Activated CD8-positive, alpha-beta memory T cell treated with anti-CD3 and anti-CD28 coated beads, Interleukin-2, amount 50 U/mL, for 24 hours (primary cell): Measurements from ENCODE around the gene TPSAB1.

ENCODE experiments used
- DNase-seq: peaks from one replicate; pipeline ENCODE4 v3.0.0-alpha.2; 2020; ENCODE audit errors: extremely low read depth

Gene TPSAB1

GRCh38 chr16:1283996-1284616, 43.6 kb downstream of the TPSAB1 start:
- DNase-seq, result no peak

DNA sequence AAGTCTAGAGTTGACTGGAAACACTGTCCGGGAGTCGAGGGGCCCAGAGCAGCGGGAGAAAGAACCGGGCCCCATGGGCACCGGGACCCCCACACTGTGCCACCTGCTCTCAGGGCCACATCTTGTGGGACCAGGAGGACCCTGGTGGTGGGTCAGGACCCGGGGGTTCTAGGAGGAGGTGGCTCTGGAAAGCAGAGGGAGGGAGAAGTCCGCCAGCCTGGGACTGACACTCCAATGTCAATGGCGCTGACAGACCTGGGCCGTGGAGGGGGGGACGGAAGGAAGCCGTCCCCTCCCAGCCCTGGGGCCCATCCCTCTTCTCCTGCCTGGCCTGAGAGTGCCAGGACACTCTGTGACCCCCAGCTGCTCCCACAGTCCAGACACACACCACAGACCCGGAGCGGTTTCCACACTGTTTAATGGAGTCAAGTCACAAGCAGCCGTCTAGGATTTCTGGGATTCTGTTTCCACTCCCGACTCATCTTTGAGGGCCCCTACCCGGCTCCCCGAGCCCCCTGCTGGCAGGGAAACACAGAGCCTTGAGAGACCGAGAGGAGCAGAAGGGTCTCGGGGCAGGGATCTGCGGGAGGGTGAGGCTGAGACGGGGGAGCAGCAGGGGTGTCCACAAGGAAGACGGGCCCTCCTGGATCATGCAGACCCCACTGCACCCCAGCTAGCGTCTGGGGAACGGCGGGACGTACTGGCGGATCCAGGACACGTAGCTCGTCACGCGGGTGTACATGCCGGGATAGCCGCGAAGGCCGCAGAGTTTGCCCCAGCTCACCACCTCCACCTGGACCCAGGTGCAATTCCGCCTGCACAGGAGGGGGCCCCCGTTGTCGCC, 45.4 kb downstream of the TPSAB1 start:
- no peak for DNase-seq

DNA sequence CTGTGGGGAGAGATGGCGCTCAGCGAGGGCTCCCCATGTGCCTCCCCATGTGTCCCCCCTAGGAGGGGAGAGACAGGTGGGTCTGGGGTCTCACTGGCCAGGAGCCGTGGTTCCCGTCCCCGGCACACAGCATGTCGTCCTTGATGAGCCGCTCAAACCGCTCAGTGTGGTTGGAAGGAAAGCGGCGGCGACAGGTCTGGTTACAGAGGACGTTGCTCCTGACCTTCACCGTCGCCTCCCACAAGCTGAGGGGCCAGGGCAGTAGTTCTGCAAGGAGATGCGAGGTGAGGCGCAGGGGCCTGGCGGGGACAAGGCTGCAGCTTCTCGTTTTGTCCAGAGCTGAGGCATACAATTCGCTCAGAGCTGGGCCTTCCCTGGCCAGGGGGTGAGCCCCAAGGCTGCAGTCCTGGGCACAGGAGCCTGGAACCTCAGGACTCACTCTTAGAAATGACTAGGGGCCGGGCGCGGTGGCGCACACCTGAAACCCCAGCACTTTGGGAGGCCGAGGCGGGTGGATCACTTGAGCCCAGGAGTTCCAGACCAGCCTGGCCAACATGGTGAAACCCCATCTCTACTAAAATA, 46.1 kb downstream of the TPSAB1 start:
- DNase-seq, result no peak

GRCh38 chr16:1287982-1288670, 47.6 kb downstream of the TPSAB1 start:
- no peak for DNase-seq

- DNase-seq, result no peak
These were observed 48.4 kb downstream of the TPSAB1 start for GRCh38 chr16:1288813-1289476.

DNA sequence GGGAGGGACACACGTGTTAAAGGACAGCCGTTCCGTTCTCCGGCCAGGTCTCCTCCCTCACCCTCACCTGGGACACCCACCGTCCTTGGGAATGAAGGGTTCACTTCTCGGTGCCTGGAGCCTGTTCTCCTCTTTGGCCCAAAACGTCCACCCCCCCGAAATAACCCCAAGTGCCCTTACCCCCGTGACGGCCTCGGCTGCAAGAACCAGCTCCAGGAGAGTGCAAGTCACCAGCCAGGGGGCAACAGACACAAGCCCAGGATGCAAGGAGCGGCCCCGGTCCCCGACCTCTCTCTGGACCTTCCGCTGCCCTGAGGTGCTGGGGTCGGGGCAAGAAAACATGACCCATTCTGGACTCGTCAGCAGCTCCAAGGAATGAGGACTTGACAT, 49.0 kb downstream of the TPSAB1 start:
- DNase-seq, result no peak

DNA sequence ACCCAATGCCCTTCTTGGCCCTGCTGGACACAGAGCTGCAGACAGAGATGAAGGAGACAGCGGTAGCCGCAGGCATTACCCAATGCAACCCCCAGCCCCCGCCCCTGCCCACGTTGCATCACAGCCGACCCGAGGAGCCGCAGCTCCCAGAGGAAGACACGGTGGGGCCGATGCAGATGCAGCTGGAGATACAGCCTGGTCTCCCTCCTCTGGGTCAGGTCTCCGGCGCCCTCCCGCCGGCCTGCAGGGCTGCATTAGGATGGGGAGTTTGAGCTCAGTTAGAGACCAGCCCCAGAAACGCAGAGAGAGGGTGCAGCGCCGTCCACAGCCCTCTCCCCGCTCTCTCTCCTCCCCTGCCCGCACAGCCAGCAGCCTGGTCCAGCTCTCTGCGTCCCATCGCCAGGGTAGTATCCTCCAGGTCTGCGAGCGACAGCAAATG, 49.6 kb downstream of the TPSAB1 start:
- DNase-seq, result no peak

GRCh38 chr16:1290860-1291575, 50.5 kb downstream of the TPSAB1 start:
- no peak for DNase-seq

GRCh38 chr16:1291576-1291974, 51.1 kb downstream of the TPSAB1 start:
- DNase-seq, result no peak
